Measurements from ENCODE around the gene RAB39A.

RAB39A gene

DNA sequence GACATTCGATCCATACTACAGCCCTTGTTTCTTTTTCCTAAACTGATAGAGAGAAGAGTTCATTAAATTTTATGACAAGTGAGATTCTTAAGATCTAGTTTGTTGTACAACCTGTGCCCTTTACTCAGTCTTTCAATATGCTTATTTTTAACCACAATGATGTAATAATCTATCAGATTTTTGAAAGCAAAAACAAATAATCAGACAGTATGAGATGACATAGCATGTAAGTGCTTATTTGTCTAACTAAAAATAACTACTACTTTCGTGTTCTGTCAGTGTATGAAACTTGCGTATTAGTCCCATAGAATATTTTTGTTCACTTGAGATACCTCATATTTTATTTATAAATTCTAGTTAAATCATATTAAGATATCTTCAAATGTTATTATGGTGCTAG lies 33.2 kb downstream of the RAB39A start:
- DNase-seq (ENCODE audit: low read depth in 1 of 2, low spot score in 1 of 2): no peak

DNA sequence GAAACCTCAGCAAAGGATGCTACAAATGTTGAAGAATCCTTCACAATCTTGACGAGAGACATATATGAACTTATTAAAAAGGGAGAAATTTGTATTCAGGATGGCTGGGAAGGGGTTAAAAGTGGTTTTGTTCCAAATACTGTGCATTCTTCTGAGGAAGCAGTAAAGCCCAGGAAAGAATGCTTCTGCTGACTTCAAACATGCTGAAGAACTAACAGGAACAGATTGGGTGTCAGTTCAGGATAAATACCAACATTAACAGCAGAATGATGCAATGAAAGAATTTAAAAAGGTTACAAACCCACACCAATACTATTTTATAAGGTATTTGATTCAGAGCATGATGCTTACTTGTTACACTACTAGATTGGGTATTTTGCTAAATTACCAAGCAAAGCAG lies 33.9 kb downstream of the RAB39A start:
- DNase-seq (ENCODE audit: low read depth in 1 of 2, low spot score in 1 of 2): no peak

- DNase-seq (ENCODE audit: low read depth in 1 of 2, low spot score in 1 of 2): no peak
These were observed 34.8 kb downstream of the RAB39A start for GRCh38 chr11:107963091-107963490.

DNA sequence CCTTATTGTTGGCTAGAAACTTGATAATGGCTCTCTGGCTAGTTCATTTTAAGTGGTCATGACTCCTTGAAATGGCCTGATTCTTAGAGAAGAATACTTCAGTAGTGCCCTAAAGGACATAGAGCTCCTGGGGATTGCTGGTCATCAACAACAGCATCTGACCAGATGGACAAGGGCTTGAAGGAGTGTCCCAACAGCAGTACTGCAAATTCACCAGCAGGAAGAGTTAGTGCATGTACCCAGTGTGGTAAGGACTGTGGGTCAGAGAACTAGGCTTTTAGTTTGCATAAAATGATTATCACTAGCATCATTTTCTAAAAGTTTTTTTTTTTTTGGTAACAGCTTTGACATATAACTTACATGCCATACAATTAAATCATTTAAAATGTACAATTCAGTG lies 41.0 kb downstream of the RAB39A start:
- DNase-seq (ENCODE audit: low read depth in 1 of 2, low spot score in 1 of 2): no peak

DNA sequence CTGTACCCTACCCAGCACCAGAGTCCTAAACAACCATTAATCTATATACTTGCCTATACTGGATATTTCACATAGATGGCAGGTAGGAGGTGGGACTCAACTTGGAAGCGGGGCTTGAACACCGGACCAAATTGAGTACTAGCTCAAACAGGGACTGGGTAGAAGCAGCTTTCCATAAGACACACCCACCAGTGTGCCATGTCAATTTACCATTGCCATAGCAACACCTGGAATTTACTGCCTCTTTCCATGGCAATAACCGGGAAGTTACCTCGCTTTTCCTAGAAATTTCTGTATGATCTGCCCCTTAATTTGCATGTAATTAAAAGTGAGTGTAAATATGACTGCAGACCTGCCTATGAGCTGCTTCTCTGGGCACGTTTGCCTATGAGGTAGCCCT lies 41.8 kb downstream of the RAB39A start:
- DNase-seq (ENCODE audit: low read depth in 1 of 2, low spot score in 1 of 2): no peak

DNA sequence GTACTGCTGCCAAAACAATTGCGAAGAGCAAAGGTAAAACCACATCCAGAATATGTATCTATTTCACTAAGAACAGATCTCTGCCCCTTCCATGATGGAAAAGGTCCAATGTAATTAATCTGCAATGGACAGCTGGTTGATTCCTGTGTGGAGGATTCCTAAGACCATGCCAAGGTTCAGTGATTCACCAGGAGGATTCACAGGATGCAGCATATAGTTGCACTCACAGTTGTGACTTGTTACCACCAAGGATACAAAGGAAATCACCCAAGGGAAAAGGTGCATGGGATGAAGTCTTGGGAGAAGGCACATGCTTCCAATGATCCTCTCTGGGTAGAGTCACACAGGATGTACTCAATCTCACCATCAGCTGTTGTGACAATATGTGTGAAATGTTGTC lies 45.4 kb downstream of the RAB39A start:
- no peak for DNase-seq (ENCODE audit: low read depth in 1 of 2, low spot score in 1 of 2)

DNA sequence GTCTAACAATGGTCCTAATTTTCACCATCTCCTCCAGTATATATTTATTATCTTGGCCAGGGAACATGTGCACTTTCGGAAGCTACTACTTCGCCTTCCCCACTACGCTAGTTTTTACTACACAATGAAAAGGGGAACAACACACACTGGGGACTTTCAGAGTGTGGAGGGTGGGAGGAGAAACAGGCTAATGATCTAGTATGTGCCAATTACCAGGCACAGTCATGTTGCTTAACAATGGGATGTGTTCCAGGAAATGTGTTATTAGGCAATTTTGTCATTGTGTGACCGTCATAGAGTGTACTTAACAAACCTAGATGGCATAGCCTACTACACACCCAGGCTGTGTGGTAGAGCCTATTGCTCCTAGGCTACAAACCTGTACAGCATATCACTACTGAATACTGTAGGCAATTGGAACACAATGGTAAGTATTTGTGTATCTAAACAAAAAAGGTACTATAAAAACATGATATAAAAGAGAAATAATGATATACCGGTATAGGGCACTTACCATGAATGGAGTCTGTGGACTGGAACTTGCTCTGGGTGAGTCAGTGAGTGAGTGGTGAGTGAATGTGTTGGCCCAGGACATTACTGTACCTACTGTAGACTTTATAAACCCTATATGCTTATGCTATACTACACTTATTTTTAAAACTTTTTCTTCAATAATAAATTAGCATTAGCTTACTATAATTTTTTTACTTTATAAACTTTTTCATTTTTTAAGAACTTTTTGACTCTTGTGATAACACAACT lies 60.3 kb downstream of the RAB39A start:
- no peak for DNase-seq (ENCODE audit: low read depth in 1 of 2, low spot score in 1 of 2)

DNA sequence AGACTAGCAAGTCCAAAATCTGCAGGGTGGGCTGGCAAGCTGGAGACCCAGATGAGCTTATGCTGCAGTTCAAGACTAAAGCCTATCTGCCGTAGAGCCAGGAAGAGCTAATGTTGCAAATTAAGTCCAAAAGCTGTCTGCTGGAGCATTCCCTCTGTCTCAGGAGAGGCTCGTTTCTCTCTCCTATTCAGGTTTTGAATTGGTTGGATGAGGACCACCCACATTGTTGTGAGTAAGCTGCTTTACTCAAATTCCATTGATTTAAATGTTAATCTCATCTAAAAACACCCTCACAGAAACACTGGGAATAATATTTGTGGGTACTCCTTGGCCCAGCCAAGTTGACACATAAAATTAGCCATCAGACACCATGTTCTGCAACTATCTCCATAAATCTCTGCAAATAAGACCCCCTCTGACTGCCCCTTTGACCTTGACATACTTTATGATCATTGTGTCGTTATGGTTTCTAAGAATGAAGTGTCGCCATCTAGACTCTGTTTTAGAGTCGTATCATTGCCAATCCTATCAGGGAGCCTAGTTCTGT lies 63.7 kb downstream of the RAB39A start:
- DNase-seq (ENCODE audit: low read depth in 1 of 2, low spot score in 1 of 2): no peak

DNA sequence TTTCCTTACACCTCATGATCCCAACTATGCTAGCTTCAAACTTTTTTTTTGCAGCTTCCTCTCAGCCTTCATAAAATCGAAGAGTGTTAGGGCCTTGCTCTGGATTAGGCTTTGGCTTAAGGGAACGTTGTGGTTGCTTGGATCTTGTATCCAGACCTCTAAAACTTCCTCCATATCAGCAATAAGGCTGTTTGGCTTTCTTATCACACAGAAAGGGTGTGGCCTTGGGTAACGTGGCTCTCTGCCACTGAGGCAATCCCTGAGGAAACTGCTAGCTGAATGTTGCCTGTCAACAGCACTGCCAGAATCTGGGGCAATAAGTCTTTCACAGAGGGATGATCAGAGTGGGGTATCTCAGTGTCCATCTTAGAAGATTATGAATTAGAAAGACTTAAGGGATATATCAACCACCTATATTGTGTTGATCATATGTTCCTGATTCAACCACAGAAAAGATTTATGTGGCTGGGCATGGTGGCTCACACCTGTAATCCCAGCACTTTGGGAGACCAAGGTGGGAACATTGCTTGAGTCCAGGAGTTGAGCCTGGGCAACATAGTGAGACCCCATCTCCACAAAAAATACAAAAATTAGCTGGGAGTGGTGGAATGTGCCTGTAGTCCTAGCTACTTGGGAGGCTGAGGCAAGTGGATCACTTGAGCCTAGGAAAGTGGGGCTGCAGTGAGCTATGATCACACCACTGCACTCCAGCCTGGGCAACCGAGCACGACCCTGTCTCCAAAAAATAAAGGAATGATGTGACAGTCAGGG lies 67.9 kb downstream of the RAB39A start:
- DNase-seq (ENCODE audit: low read depth in 1 of 2, low spot score in 1 of 2): no peak

GRCh38 chr11:107998761-107999160 lies 70.5 kb downstream of the RAB39A start:
- no peak for DNase-seq (ENCODE audit: low read depth in 1 of 2, low spot score in 1 of 2)

GRCh38 chr11:107999759-108000455 lies 71.7 kb downstream of the RAB39A start:
- peak in 1 of 2 donors; percentile 11 for DNase-seq (ENCODE audit: low read depth in 1 of 2, low spot score in 1 of 2)

DNA sequence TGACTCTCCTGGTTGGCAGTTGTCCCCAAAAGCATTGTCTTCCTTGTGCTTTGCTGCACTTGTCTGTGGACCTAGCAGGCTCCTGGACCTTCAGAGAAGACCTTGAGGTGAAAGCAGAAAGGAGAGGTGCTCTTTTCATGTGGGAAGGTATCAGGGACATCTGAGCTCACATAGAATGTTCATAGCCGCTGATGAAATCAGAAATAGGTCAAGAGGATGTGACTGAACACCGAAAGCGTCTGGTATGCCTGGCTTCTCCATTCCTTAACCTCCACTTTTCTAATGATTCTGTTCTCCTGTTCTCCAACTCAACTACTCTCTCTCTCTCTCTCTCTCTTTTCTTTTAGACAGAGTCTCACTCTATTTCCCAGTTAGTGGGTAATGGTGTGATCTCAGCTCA lies 74.2 kb downstream of the RAB39A start:
- no peak for DNase-seq (ENCODE audit: low read depth in 1 of 2, low spot score in 1 of 2)

- DNase-seq (ENCODE audit: low read depth in 1 of 2, low spot score in 1 of 2): no peak
These were observed 75.4 kb downstream of the RAB39A start for GRCh38 chr11:108003623-108004022.

GRCh38 chr11:108007819-108008218 lies 79.6 kb downstream of the RAB39A start:
- DNase-seq (ENCODE audit: low read depth in 1 of 2, low spot score in 1 of 2): no peak

- peak; percentile 77 to 83 for DNase-seq (ENCODE audit: low read depth in 1 of 2, low spot score in 1 of 2)
These were observed 80.6 kb downstream of the RAB39A start, which contains the start of gene CUL5 for GRCh38 chr11:108008656-108009496. Gene CUL5 (plus strand): TSS chr11:108008898. CDS start chr11:108009349, 451 bp downstream.

DNA sequence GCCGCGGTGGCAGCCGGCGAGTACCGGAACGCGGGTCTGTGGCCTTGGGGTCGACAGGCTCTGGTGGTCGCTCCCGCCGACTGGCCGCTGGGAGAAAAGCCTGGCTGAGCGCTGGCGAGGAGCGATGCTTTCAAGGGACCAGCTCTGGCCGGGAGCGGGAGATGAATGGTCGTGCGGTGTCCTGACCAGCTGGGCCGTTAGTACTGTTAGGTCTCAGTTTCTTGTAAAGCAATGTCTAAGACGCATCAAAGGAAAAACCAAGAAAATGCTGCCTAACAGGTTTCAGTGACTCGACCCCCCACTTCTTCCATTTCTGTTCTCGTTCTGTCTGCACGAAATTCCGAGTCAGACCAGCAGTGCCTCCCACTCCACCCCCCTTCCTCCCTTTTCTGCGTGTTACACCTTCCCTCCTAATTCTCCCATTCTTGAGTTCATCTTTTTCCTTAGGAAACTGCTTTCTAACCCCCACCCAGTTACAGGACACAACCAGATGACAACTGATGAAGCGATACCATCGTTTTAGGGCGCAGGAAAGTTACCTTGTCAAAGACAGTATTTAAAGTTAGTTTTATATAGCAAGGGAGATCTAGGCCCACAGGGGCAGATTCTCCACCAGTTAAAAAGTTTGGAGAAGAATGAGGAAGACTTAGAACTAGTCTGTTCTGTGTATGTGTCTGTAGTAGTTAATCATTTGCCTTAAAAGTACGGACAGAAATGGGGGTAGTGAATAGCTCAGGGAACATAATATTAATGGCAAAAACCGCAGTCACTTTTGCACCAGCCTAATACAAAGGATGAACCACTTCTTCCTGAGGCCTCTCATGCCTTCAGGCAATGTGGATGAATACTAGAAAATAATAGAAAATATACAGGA lies 81.5 kb downstream of the RAB39A start:
- no peak for DNase-seq (ENCODE audit: low read depth in 1 of 2, low spot score in 1 of 2)

DNA sequence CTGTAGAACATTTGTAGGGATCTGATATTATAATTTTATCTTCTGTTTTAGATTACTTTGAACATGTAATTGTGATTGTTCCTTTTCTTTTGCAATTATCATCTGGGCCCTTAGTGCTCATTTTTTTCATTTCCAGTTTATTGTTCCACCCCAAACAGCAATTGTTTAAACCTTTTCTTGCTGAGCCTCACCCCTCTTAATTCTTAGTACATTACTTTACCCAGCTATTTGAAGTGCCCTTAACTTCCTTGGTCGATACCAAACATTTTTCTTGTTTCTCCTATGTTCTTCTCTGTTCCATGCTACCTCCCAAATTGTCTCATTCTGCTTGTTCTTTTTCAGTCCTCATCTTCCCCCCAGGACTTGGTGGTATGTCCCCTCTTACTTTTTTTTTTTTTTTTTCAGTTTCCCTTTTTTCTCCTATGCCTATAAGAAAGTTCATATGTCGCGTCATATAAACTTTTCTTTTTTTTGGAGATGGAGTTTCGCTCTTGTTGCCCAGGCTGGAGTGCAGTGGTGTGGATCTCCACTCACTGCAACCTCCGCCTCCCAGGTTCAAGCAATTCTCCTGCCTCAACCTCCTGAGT lies 84.0 kb downstream of the RAB39A start:
- DNase-seq (ENCODE audit: low read depth in 1 of 2, low spot score in 1 of 2): no peak
